ENCODE measurements around the gene ANKMY1. TPM values are rescaled to one million over a fixed set of nuclear protein-coding genes. Genes with fewer than 3 reads are reported as not detected.

ANKMY1 gene, protein sequence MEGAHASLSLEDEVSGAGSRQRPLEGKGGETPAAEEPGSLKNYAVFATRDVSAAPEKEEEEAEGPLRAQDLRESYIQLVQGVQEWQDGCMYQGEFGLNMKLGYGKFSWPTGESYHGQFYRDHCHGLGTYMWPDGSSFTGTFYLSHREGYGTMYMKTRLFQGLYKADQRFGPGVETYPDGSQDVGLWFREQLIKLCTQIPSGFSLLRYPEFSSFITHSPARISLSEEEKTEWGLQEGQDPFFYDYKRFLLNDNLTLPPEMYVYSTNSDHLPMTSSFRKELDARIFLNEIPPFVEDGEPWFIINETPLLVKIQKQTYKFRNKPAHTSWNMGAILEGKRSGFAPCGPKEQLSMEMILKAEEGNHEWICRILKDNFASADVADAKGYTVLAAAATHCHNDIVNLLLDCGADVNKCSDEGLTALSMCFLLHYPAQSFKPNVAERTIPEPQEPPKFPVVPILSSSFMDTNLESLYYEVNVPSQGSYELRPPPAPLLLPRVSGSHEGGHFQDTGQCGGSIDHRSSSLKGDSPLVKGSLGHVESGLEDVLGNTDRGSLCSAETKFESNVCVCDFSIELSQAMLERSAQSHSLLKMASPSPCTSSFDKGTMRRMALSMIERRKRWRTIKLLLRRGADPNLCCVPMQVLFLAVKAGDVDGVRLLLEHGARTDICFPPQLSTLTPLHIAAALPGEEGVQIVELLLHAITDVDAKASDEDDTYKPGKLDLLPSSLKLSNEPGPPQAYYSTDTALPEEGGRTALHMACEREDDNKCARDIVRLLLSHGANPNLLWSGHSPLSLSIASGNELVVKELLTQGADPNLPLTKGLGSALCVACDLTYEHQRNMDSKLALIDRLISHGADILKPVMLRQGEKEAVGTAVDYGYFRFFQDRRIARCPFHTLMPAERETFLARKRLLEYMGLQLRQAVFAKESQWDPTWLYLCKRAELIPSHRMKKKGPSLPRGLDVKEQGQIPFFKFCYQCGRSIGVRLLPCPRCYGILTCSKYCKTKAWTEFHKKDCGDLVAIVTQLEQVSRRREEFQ
- 13.5 TPM for polyA plus RNA-seq (ENCODE audit: insufficient read length)
- long read RNA-seq, donor 1, full-length matches to known transcripts = 5 of 36 reads
- long read RNA-seq, donor 1, partial matches to known transcripts = 8 of 36 reads
- long read RNA-seq, donor 1, other reads (novel, unspliced or antisense) = 23 of 36 reads
- long read RNA-seq, donor 2, partial matches to known transcripts = 0 of 8 reads
- long read RNA-seq, donor 2, other reads (novel, unspliced or antisense) = 6 of 8 reads
- long read RNA-seq, donor 3, full-length matches to known transcripts = 3 of 3 reads
- long read RNA-seq, donor 3, partial matches to known transcripts = 0 of 3 reads
- long read RNA-seq, donor 3, other reads (novel, unspliced or antisense) = 0 of 3 reads
- long read RNA-seq, donor 4 = 0 reads
- long read RNA-seq, donor 5, partial matches to known transcripts = 0 of 7 reads
- long read RNA-seq, donor 5, other reads (novel, unspliced or antisense) = 7 of 7 reads
- long read RNA-seq, donor 6, partial matches to known transcripts = 6 of 15 reads
- long read RNA-seq, donor 6, other reads (novel, unspliced or antisense) = 9 of 15 reads
- long read RNA-seq, donor 7, full-length matches to known transcripts = 2 of 17 reads
- long read RNA-seq, donor 7, partial matches to known transcripts = 0 of 17 reads
- long read RNA-seq, donor 7, other reads (novel, unspliced or antisense) = 15 of 17 reads
- long read RNA-seq, donor 8, partial matches to known transcripts = 16 of 17 reads
- long read RNA-seq, donor 8, other reads (novel, unspliced or antisense) = 0 of 17 reads

DNA sequence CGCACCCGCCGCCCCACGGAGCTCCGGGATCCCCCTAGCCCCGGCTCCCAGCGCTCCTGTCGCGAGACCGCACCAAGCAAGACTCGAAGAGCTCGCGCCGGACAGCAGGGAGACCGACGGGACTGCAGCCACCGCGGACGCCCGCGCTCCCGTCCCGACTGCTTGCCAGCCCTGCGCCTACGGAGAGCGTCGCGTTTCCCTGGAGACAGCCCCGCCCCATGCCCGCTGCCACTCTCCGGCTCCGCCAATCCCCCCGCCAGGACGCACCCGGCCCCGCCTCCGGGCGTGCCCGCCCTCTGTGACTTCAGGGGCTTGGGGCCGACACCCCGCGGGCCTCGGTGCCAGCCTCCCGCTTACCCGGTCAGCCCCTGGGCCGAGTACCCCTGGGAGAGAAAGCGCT lies at the start of gene ANKMY1:
Gene ANKMY1, minus strand, starts transcription at position 181 of the 400 bp plus-strand sequence. CDS start 653 bp downstream, outside the sequence.
- no peak for DNase-seq

DNA sequence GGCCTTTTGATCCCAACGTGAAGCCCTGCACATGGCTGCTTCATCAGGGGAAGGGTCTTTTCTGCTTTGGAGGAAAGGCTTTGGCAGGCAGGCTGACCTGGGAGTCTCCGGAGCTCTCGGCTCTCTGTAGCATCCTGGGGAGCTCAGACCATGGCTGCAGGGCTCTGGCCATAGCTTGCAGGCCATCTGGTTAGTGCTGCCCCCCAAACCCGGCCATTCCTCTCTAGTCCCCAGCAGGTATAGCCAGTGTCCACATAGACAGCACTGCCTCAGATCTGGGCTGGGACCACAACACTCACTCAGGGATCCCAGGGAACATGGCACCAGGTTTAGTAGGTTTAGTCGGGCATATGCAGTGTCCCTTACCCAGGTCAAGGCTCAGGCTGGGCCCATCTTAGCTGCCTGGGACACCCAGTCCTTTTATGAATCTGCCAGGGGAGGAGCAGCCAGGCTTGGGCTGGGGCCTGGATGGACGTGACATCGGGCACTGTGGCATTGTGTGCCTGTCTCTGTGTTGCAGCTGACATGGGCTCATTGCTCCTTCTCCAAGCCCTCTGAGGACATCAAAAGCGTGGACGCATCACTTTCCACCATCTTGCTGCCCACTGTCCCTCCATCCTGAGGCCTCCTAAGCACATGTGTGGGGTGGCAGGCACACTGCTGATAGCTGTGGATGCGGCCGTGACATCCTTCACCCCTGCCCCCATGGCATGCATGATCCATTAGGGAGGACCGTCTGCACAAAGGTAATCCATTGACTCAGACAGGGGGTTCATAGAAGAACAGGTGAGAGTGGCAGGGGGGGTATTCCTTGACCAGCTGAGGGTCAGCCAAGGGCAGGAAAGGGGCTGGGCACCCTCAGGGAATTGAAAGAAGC lies 48.3 kb upstream of the ANKMY1 start:
- DNase-seq = no peak

DNA sequence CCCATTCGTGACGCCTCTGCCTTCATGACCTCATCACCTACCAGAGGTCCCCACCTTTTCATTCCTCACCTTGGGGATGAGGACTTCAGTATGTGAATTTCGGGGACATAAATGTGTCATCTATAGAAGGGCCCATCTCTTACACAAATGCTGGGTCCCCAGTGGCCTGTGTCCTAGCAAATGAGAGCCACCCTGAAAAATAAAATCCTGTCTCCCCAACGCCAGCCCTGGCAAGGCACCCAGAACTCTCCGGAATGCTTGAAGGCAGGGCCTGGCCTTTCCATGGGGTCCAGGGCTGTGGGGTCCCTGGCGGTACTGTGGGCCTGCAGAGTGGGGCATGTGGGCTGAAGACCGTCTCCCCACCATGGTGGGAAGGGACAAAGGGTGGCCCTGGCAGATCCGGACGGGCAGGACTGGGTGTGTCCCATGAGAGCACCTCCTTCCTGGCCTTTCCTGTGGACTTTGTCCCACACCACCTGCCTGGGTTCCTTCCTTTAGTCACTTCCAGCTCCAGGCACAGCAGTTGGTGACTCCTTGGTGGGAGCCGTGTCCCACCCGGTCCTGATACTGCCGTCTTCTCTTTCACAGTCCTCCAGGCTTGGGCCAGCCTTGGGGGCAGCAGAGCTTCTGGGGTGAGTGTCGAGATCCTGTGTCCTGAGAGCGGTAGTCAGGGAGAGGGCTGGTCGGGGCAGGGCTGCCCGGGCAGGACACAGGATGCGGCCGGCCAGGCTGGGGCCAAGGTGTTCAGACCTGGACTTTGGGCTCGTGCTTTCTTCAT lies 47.3 kb upstream of the ANKMY1 start:
- DNase-seq = no peak

DNA sequence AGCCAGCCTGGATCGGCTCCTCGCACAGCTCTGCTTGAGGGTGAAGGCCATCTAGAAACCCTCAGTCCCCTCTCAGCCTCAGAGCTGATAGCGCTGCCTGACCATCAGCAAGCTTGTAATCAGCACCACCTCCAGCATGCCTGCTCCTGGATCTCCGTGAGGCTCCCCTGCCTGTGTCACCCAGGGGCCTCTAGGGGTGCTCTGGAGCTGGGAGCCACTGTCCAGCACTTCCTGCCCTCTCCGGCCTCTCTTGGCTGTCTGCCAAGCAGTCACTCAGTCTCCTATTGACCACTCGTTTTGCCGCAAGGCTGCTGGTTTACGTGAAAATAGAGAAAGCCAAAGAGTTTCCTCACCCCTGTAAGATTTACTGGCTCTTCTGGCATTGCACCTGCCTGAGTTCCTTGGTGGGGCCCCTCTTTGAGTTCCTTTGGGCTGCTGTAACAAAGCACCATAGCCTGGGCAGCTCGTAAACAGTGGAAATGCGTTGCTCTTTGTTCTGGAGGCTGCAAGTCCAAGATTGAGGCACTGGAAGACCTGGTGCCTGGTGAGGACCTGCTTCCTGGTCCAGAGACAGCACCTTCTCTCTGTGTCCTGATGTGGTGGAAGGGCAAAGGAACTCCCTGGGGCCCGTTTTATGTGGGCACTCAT lies 46.6 kb upstream of the ANKMY1 start:
- peak; percentile 73 for DNase-seq

DNA sequence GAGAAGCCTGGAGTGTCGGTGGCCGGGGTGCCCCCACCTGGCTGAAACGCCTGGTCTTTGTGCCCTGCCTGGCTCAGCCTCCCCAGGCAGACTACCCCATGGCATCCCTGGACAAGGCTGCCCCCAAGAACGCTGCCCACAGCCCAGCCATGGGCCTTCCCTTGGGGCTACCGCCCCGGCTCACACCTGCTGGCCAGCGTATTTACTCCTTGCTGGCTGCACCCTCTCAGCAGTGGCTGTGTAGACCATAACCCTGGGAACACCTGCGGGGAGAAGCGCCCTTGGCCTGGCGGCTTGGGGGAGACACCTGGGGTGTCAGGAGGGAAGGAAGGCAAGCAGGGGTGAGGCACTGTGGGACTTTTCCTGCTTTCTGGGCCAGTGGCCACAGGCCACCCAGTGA lies 46.1 kb upstream of the ANKMY1 start:
- no peak for DNase-seq

DNA sequence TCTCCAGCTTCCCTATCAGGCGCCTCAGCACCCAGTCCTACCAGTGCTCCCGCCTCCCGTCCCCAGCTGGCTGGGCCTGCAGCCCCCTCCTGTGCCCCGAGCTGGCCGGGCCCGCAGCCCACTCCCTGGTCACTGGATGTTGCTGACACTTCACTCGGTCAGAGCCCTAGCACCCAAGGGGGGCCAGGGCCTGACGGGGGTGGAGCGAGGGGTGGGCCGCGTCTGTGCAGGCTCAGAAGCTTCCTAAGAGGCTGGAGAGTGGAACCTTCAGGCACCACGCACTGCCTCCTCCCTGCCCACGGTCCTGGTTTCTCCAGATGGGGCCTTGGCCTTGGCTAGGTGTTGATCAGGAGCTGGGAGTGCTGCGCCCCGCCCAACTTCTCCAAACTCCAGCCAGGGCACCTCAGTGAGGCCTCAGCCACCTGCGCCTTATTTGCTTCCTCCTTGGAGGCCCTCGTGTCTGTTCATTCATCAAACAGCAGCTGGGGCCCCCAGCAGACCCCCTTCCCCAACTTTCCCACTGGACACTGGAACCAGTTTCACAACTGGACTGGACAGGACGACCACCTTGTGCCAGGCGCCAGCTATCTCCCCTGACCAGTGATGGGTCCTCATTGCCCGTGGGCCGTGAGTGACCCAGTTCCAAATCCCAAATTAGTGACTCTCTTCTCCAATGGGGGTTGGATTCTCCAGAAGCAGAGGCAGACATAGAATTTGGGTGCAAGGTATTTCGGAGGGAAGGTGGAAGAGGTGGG lies 45.5 kb upstream of the ANKMY1 start:
- DNase-seq = no peak

DNA sequence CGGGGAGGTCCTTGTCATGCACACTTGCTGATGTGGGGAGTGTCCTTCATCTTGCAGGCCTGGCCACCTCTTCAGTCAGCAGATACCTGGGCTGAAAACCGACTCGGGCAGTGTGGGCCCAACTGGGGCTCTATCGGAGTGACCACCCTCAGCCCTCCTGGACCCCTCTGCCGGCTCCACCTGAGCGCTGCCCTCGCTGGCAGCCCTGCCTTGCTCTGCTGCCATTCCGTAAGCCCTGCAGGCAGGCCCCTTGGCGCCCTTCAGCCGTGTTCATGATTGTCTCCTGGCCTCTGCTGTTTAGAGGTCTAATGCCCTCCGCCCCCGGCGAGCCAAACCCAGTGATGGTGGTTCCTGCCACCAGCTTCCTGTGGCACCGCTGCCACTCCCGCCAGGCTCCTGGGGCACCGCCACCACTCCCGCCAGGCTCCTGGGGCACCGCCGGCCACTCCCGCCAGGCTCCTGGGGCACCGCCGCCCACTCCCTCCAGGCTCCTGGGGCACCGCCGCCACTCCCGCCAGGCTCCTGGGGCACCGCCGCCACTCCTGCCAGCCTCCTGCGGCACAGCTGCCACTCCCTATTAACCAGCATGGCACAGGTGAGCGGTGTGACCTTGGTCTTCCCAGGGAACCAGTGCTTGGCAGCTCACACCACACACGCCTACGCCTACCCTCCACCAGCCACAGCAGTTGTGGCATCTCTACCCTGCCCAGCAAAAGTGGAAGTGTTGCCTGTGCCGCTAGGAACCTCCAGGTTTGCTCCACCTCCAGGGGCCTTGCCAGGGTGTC lies 44.7 kb upstream of the ANKMY1 start:
- no peak for DNase-seq

DNA sequence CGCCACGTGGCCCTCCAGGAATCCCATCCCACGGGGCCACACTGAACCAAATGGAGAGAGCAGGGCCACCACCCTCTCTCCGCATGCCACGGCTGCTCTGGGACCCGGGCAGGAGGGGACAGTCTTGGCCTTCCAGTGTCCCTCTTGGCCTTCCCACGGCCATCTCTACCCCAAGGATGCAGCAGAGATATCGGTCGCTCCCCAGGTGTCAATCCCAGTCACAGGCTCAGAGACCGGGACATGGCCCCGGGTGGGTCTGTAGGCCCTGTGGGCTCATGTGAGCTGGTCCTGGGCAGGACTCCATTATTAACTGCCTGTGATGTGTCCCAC lies 44.0 kb upstream of the ANKMY1 start:
- DNase-seq = no peak

DNA sequence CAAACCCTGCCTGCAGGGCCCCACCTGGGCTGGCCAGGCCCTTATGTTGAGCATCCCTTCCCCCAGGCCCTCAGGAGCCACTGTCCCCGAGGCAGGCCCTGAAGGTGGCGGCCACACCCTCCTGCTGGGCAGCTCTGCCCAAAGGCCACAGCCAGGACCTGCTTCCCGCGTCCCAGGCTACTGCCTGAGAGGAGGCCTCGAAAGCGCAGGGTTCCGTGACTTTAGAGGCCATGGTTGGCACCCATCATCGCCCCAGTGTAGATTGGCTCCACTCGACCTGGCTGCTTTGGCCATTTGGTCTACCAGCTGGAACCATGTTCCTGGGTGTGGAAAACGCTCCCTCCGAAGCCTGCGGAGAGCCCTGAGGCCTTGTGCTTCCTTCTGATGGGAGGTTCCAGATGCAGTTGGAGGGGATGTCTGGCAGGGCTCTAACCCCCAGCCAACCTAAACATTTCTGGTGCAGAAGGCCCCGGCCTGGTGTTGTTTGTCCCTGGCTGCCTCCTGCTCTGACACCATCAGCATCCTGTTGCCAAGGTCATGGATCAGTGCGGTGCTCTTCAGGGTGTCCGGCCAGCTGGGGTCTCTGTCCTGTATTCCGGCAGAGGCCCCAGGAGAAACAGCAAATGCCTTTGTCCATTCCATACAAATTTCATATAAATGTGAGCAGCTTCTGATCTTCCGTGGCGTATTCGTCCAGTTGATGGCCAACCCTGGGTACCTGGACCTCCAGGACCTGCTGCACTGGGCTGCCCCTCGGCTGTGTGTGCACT lies 43.5 kb upstream of the ANKMY1 start:
- no peak for DNase-seq

DNA sequence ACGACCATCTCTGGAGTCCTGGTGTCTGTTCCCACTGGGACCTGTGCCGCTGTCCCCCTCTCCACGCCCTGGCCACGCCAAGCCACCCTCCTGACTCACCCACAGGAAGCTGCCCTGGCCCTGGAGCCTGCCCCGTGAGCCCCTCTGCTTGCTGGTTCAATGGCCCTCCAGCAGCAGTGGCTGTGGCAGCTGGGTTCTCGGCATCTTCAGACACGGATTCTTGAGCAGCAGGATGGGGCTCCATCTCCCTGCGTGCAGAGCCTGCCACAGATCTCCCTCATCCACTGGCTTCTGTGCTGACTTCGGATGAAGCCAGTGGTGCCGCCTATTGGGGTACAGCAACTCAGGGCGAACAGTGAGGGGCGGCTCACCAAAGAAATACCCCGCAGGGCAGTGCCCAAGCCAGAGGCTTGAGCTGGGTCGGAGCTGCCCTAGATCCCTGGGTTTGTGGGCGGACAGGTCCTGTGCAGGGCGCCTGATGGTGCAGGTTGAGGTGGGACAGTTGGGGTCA lies 42.7 kb upstream of the ANKMY1 start:
- DNase-seq = no peak

DNA sequence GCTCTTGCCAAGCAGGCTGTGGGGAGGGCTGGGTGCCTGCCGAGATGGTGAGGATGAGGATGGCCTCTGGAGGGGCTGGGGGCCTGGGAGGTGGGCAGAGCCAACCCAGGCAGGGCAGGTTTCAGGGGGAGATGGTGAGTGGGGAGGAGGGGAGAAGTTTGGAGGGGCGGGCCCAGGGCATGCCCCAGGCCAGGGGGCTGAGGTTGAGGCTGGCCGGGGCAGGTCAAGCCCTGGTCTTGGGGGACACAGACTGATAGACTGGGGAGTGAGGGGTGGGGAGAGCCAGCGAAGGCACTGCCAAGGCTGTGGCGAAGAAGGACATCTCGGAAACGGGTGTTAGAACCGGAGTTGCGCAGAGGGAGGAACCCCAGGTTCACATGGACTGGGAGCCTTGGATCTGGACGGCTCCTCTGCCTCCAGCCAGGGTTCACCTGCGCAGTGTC lies 41.4 kb upstream of the ANKMY1 start:
- no peak for DNase-seq

DNA sequence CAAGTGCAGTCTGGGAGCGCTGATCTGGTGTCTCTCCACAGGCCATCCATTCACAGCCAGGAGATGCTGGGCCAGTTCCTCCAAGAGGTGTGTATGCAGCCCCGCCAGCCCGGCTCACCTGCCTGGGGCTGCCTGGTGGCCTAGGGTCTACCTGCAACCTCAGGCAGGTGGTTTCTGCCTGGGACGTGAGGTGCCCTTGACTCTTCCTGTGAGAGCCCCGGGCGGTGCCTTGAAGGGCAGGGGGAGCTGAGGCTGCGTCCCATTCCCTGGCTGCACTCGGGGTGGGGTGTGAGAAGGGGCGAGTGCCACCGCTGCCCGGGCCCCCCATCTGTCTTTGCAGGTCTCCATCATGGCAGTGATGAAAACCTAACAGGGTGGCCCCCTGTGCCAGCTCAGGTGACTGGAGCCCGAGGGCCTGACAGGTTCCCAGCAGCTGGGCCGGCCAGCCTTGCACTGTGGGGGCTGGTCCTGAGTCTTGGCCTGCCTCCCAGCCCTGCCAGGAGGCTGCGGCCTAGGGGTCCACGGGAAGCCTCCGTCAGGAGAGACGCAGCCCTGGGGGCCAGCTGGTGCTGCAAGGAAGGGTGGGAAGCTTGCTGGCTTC lies 40.6 kb upstream of the ANKMY1 start:
- no peak for DNase-seq

DNA sequence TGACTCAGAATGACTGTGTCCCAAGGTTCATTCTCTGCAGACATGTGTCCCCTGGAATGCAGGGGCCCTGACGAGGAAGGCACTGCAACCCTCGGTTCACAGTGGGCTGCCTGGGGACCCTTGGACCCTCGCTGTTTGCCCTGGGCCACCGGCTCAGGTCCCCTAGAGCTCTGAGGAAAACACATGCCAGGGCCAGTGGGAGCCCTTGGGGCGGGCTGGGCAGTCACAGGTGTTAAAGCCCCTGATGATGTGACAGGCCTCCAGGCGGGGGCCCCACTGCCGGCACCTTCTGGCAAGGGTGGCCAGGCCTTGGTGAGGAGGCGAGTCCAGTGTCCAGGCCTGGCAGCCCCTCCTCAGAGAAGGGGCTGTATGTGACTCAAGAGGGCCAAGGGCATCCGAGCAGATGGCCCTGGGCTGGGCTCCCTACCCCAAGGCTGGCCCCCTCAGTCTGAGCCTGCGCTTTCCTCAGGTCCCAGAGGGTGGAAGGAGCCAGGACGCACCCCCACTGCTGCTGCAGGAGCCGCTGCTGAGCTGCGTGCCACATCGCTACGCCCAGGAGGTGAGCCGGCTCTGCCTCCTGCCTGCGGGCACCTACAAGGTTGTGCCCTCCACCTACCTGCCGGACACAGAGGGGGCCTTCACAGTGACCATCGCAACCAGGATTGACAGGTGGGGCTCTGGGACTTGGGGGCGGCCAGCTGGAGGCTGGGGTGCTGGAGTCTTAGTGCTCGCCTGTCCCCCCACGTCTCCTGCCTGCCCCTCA lies 39.8 kb upstream of the ANKMY1 start:
- DNase-seq = no peak

DNA sequence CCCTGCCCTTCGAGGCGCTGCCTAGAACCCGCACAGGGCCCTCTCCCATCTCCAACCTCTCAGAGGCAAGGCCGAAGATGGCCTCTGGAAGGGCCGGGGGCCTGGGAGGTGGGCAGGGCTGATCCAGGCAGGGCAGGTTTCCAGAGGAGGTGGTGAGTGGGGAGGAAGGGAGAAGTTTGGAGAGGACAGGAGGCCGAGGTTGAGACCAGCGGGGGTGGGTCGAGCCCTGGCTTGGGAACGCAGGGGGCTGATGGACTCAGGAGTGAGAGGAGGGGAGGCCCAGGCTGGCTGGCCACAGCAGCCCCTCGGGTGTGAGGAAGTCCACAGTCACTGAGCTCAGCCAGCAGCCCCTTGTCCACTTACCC lies 39.2 kb upstream of the ANKMY1 start:
- no peak for DNase-seq

DNA sequence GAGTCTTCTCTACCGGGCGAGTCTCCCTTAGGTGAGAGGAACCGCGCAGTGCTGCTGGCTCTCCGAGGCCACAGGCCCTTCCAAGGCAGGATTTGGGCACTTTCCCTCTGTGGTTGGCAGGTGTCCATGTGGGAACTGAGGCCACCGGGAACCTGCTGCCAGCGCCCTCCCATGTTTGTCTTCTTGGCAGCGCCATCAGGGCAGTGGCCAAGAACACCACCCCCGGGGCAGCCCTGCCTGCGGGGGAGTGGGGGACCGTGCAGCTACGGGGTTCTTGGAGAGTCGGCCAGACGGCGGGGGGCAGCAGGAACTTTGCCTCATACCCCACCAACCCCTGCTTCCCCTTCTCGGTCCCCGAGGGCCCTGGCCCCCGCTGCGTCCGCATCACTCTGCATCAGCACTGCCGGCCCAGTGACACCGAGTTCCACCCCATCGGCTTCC lies 38.7 kb upstream of the ANKMY1 start:
- DNase-seq = no peak

All from left kidney (tissue), 8 donors.